ENCODE results near the gene CEMIP.

Gene CEMIP

DNA sequence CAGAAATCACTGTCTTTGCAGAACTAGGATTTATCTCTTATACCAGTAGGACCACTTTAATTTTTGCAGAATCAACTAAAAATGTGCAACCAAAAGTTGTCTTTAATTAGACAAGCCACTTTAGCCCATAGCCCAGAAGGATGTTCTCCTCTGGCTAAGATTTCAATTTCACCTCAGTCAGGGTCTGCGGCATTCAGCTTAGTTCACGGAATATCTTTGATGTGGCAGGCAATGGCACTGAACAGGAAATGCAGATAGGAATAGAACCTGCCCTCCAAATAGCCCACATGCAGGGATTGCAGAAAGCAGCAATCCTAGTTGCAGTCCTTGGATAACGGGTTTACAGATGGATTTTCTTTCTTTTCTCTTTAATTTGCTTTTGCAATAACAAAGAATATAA, 109.7 kb downstream of the CEMIP start:
- no peak for DNase-seq (ENCODE audit: low read depth in 2 of 2)

DNA sequence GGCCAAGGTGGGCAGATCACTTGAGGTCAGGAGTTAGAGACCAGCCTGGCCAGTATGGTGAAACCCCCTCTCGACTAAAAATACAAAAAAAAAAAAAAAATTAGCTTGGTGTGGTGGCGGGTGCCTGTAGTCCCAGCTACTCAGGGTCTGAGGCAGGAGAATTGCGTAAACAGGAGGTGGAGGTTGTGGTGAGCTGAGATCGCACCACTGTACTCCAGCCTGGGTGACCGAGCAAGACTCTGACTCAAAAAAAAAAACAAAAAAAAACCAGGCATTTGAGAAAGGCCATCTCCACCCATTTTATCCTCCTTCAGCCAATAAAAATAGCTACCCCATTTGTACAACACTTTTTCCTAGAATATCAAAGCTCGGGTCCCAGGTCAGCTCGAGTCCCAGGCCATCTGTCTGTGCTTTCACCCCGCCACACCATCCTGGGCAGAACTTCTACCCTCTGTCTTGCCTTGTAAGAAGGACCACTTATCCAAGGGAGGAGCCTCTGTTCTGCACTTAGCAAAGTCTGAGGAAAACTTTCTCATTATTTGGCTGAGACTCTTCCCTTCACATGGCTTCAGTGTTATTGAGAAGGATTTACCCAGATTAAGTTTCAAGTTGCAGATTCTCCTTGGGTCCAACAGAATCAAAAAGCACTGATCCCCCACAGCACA, 111.3 kb downstream of the CEMIP start:
- DNase-seq (ENCODE audit: low read depth in 2 of 2): no peak

DNA sequence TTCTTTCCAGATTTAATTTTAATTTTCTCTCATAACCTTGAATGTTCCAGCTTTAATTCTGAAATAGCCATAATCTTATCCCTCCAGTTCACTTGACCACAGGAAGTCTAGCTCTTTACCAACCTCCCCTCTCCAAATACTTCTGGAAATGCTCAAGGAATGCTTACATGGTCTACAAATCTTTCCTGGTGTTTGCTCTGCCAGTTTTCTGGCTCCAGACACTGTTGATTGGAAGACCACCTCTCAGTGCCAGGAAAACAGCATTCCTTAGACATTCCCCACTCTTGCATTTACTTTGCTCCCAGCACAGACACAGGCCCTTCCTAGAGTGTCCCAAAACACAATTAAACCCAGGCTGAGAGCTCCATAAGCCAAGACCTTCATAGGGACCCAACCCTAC, 111.8 kb downstream of the CEMIP start:
- DNase-seq (ENCODE audit: low read depth in 2 of 2): no peak

DNA sequence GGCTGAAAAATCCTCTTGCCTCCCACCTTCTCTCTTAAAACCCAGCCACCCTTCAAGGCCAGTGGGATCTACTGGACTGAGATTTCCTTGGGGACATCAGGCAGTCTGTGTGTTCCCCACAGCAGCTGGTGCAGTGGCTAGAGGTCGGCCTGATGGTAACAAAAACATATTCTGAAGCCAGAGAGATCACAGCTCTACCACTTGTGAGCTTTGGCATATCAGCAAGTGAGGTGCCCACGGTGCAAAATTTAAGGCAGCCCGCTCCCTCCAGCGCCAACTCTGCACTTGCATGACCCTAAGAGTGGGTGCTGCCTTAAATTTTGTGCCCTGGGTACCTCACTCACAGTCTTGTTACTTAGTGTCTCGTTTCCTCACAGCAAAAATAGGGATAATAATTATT, 113.2 kb downstream of the CEMIP start:
- no peak for DNase-seq (ENCODE audit: low read depth in 2 of 2)

DNA sequence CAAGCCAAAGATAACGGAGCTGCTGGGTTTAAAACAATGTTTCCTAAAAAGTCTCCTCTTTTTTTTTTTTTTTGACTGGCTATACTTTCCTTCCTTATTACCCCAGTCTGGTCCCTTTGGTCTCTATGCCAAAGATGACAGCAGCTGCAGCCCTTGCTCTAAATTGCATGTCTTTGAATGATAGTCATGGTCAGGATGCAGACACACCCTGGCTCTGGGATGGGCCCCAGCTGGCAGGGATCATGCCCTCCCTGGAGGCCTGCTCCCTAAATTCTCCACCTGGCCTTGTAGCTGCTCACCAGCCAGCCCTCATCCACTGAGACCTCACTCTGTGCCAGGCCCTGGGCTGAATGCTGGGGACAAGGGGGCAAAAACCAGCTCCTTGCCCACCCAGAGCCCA, 114.6 kb downstream of the CEMIP start:
- no peak for DNase-seq (ENCODE audit: low read depth in 2 of 2)

DNA sequence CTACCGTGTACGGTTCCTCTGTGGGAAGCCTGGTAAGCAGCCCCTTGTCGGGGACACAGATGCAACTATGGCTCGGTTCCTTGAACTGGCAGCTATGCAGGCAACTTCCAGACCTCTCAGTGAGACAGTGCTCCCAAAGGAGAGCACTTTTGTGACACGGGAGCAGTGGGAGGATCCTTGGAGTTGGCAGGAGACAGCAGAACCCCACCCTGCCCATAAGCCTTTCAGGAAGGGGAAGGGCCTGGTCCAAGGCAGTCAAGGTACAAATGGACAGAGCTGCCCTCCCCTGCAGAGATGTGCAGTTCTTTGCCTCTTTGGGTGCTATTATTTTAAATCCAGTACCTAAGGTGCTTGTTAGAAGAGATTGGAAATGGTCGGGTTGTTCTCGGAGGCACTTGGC, 115.9 kb downstream of the CEMIP start:
- DNase-seq (ENCODE audit: low read depth in 2 of 2): no peak

DNA sequence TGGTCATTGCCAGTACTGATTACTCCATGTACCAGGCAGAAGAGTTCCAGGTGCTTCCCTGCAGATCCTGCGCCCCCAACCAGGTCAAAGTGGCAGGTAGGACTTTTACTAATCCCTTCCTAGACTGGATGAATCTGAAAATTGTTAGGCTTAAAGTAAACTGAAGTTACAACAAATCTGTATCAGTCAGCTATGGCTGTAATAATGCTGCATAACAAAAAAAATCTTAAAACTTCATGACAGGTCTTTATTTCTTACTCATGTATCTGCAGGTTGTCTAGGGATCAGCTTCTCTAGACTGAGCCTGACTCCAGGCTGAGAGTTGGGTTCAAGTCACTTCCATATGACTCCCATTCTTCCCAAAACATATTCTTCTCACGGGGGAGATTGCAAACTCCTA, 116.8 kb downstream of the CEMIP start:
- DNase-seq (ENCODE audit: low read depth in 2 of 2): no peak

DNA sequence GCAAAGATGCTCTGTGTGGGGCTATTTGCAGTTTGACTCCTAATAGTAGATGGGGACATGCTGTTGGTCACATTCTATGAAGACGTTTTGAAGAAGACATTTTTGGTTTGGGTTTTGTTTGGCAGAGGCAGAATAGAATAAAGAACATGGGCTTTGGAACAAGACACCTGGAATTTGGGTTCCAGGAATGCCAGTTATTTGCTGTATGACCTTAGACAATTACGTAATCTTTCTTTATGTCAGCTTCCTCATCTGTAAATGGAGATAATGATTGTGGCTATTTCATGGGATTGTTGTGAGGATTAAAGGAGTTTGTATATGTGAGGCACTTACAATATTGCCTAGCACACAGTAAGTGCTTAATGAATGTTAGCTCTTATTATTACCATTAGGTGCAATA, 118.9 kb downstream of the CEMIP start:
- DNase-seq (ENCODE audit: low read depth in 2 of 2): no peak

DNA sequence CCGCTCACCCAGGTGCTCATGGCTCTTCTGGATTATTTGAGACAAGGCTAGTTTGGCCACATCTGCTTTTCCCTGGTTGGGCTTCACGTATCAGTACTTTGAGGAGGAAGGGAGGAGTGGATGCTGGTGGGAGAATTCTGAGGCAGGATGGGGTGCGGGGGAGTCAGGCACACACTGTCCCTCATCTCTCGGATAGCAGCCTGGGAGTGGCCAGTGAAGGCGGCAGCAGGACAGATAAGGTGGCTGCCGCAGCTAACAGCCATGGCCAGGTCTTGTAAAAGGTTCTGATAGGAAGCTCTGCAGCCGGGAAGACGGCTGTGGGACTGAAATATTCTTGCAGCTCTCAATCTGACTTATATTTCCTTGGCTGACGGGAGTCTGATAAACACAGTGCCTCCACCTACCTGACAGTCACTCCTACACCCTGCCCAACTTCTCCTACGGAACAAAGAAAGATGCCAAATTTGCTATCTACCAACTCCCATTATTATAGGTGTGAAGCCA, 123.2 kb downstream of the CEMIP start:
- DNase-seq (ENCODE audit: low read depth in 2 of 2): no peak

DNA sequence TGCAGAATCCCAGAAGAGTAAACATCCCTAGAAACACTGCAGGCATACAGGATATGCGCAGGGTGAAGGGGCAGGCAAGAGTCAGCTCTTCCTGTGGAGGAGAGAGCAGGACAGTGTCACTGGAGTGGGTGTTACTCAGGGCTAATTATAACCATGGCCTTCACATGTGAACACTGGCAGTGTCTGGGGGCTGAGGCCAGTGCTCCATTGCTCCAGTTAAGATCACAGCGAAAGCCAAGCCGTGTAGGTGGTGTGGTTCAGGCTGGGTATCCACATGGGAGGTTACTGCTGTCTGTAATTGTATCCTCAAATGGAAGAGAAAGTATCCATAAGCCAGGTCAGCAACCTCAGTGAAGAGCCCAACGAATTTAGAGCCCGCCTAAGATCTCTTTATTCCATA, 125.8 kb downstream of the CEMIP start:
- no peak for DNase-seq (ENCODE audit: low read depth in 2 of 2)

DNA sequence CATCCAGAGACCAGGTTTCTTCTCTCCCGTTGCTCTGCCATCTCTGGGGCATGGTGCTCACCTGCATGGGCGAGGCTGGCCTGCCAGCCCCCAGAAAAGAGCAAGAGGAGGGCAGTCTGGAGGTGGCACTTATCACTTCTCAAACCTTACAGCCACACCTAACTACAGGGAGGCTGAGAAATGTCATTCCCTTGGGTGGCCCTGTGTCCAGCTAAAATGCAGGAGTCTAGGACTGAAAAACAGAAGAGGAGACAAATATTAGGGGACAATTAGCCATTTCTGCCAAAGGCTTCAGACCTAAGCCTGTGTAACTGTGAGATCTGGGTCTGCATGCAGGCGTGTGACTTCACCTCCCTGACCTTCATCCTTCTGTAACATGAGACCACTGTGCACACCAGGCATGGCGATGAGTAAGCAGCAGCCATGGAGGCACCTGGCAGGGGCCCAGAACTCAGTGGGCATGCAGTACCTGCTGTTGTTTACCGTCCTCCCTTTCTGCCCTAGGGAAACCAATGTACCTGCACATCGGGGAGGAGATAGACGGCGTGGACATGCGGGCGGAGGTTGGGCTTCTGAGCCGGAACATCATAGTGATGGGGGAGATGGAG, 127.1 kb downstream of the CEMIP start:
- DNase-seq (ENCODE audit: low read depth in 2 of 2): no peak

DNA sequence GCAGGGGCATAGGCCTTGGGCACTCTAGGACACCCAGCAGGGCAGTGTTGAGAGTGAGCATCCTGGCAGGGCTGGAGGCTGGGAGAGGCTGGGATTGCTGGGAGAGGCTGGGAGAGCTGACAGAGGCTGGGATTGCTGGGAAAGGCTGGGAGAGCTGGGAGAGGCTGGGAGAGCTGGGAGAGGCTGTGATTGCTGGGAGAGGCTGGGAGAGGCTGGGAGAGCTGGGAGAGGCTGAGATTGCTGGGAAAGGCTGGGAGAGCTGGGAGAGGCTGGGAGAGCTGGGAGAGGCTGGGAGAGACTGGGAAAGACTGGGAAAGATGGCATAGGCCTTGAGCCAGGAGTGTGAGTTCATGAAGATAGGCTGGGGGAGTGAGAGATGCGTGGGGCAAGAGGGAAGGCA, 132.7 kb downstream of the CEMIP start:
- no peak for DNase-seq (ENCODE audit: low read depth in 2 of 2)

DNA sequence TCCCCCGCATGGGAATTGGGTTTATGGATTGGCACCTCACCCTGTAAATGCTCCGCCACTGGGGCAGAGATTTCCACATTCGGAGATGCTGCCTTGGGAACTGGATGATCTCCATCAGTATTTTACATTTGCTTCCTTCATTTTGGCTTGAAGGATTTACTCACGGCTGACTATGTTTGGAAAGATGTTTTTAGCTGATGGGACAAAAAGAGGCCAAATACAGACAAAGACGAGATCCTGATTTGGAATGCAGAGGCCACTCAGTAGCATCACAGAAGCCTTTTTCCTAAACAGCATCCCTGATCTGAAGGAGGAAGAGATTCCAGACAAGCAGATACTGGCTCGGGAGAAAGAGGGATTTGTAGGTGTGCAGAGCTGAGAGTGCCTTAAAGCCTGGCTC, 133.5 kb downstream of the CEMIP start:
- DNase-seq (ENCODE audit: low read depth in 2 of 2): no peak

DNA sequence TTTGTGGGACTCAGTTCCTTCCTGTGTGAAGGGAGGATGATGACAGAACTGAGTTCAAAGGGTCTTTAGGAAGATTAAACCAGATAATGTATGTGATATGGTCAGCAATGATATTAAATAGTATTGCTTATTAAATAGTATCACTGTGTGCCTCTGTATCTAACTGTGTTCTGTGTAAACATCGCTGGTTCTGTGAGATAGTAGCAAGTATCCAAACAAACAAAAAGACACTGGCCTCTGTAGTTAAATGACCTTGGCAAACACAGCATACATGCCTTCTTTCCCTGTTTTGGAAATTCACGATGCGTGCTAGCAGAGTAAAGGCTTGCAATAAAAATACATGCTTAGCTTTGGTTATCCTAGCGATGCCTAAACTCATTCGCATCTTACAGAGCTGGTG, 134.4 kb downstream of the CEMIP start:
- no peak for DNase-seq (ENCODE audit: low read depth in 2 of 2)

DNA sequence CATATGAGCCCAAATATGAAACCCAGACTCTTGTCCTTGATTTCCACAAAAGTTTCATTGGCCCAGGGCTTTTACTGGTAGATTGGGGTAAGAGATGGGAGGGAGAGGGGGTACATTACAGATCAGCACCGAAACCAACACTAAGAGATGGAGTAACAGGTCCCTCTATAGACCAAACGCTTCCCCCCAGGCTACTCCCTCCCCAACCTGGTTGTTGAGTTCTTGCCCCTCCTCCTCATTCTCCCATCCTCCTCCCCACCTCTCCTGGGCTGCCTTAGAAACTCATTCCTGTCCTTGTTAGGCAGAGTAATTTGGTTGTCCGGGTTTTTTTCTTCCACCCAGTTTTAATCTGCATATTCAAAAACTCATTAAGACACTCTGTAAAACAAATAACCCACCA, 136.3 kb downstream of the CEMIP start:
- DNase-seq (ENCODE audit: low read depth in 2 of 2): no peak

DNA sequence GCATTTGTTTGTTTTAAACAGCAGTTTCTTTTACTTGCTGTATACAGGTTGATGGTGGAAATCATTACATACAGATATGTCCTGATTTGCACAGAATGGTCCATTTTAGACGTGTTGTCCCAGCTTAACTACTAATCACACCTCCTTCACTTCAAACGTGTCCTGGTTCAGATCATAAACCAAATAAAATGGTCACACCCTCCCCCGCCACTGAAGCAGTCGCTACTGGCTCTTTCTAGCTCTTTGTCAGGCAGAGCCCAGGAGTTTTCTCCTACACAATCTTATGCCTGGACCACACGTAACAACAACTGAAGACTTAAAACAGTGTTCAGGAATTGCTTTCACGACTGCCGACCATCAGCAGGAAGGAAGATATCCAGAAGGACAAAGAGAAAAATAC, 136.9 kb downstream of the CEMIP start:
- no peak for DNase-seq (ENCODE audit: low read depth in 2 of 2)

DNA sequence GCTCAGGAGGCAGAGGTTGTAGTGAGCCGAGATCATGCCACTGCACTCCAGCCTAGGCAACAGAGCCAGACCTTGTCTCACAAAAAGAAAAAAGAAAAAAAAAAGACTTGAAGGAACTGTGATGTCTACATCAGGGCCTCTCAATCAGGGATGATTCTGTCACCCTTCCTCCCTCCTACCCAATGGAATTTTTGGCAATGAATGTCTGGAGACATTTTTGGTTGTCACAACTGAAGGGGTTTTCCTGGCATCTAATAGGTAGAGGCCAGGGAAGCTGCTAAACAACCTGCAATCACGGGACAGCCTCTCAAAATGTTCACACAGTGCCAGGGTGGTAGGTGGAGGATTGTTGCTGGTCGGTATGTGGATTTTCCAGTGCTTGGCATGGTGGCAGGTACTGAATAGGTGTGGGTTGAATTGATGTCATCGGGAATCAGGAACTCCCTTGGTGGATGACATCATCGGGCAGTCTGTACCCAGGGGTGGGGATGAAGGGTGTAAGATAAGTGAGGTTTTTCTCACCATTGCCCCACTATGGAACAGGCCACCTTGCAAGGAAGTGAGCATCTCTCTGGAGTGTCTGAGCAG, 139.1 kb downstream of the CEMIP start:
- no peak for DNase-seq (ENCODE audit: low read depth in 2 of 2)

DNA sequence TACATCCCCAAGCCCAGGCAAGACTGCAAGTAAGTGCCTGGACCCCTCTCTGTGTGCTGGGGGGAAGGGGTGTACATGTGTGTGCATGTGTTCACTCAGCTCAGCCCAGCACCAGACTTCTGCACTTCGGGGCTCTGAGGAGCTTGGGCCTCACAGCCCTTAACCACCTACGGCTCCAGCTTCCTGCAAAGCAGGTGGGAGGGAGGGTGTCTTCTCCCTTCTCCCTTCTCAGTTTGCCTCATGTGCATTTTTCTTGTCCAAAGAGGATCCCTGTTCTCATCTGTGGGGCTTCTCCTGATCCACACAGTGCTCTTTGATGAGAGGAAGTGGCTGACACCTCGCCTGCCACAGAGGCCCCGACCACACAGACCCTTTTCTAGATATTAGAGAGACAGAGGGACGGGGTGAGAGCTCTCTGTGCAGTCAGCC, 141.1 kb downstream of the CEMIP start:
- peak; percentile 17 for DNase-seq (ENCODE audit: low read depth in 2 of 2)

DNA sequence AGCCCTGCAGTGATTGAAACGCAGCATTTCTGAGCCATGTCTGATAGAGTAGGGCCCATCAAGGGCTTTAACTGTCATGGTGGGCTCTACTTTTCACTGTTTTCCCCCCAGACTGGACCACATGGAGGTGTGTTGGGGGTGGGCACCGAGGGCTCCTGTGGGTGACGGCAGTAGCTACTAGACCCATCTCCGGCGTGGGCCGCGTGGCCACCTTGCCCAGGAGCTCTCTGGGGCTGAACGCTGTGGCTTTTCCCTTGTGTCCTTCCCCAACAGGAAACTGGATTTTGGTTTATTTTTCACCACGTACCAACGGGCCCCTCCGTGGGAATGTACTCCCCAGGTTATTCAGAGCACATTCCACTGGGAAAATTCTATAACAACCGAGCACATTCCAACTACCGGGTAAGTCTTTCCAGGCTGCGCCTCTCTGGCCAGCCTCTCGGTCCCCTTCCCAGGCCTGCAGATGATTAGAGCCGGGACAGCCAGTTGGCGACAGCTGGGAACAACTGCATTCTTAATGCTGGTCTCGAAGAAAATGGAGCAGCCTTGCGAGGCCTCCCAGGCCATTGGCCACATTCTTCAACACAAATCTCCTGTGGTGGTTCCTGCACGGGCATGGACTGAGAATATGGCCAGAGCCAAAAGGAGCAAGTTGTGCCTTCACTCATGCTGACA, 142.7 kb downstream of the CEMIP start:
- no peak for DNase-seq (ENCODE audit: low read depth in 2 of 2)

DNA sequence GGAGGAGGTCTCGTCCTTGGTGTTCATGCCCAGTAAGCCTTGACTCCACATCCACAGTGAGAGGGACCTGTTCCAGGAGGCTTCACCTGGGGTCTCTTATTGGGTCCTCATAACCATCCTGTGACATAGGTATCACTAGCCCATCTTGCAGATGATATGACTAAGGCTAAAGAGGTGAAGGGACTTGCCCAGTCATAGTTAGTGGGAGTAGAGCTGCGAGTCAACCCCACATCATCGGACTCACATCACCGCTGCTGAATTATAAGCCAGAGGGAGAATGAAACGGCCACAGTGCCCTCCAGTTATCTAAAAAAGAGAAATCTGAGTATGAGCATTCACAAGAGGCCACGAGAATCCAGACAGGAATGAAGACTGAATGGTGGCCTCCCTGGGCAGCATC, 144.5 kb downstream of the CEMIP start:
- no peak for DNase-seq (ENCODE audit: low read depth in 2 of 2)

DNA sequence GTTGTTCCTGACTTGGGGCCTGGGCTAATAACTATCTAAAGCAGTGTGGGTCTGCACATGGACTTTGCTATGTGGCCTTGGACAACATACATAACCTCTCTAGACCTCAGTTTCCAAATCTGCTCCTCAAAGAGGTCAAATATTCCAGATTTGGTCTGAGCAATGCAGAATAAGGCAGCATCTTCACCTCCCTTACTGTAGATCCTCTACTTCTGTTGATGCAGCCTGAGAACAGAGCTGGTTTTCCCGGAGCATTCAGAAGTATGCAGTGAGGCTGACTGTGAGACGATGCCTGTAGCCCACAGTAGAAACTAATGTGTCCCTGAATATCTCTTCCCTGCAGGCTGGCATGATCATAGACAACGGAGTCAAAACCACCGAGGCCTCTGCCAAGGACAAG, 145.1 kb downstream of the CEMIP start:
- DNase-seq (ENCODE audit: low read depth in 2 of 2): no peak

DNA sequence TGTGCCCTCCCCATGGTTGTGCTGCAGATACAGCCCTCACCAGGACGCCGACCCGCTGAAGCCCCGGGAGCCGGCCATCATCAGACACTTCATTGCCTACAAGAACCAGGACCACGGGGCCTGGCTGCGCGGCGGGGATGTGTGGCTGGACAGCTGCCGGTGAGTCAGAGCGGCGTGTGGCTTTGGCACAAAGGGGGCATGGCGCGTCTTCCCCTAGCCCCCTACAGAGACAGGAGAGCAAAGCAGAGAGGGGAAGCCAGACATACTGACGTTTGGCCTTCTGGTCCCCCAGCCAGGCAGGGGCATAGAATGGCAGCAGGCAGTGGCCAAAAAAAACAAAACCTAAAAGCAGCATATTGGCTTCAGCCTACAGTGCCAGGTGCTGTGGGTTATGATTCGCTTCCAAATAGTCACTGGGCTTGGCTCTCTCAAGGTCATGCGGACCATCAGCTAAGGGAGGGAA, 146.5 kb downstream of the CEMIP start:
- DNase-seq (ENCODE audit: low read depth in 2 of 2): no peak

DNA sequence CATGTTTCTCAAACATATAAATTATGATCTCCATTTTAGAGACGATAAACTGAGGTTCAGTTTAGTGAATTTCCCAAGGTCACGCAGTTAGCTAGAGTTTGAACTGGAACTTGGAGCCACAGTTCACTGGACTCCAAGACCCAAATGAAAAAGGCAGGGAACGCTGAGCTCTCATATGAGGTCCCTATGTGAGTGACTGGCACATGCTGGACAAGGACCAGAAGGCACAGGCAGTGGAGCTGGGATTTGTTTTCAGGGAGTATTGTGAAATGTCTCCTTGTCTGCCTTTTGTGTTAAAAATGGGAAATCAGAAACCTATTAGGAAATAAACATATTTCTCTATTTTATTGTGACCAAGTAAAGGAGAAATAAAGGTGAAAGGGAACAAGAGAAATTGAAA, 147.0 kb downstream of the CEMIP start:
- DNase-seq (ENCODE audit: low read depth in 2 of 2): no peak

Data from stimulated activated CD8-positive, alpha-beta memory T cell treated with anti-CD3 and anti-CD28 coated beads, Interleukin-2, amount 100 ng/mL, for 48 hours (primary cell).